Daoy (cell line): ENCODE data around the gene CAV1. TPM values are rescaled to one million over a fixed set of nuclear protein-coding genes. Genes with fewer than 3 reads are reported as not detected.
"Not testable (repeated sequence)": the region's sequence is repeated elsewhere in the genome, so short reads cannot be mapped to it uniquely, and the experiment has no call there.

Experiments
- DNase-seq: peaks from one replicate; pipeline ENCODE4 v3.0.0-alpha.2; 2015; ENCODE audit warnings: low read depth
- total RNA-seq: library from RNA; depleted of rRNA; stranded (reverse); fragments of >200 nt; shearing (Covaris generic); gene quantifications from 2 replicates; pipeline ENCODE4 v1.2.3, GENCODE V29; 2014

CAV1 gene
- total RNA-seq, 1 experiment from 2014 or later = 514 TPM

DNA sequence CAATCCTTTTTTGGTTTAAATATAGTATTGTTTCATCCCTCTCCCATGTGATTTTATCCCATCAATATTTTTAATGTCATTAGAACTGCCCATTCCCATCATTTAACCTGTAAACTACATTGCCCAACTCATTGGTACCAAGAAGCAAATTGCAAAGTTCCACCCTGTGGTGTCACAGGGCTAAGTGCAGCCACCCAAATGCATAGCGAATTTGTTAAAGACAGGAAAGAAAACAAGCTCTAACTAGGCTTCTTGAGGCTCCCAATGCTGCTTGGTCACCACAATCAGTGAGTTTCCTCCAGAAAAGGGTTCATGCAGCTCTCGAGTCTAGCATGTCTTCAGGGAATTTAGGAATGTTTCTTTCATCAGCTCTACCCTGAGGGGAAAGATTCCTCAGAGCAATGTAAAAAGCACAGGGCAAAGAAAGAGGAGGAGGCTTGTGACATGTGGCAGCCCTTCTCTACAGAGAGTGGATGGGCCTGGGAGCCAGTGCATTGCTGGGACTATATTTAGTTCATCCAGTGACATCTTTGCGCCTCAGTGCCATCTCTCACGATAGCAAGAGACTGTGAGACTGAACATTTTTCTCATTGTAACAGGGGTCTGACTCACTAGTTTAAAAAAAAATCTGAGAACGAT, 58.1 kb downstream of the CAV1 start:
- peak; percentile 71 for DNase-seq

- no peak for DNase-seq
Observed at GRCh38 chr7:116583653-116584052, 58.8 kb downstream of the CAV1 start.

DNA sequence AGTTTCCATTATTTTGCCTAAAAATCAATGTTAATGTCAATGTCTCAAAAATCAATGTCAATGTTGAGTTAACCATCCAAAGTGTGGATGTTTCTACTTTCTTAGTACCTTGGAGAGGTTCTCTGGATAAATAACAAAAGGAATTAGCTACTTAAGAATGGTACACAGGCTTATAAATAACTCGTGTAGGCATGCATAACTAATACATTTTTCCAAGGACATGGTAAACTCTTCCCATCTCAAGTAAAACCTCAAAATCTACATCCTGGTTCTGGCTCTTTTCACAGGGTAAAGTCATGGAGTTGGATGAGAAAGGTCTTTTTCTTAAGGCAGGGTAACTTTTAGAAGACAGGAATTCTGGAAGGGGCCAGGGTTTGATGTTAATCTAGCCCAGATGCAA, 59.9 kb downstream of the CAV1 start:
- DNase-seq = no peak

GRCh38 chr7:116585392-116585791, 60.6 kb downstream of the CAV1 start:
- DNase-seq = no peak

- no peak for DNase-seq
Observed at GRCh38 chr7:116585967-116586366, 61.1 kb downstream of the CAV1 start.

DNA sequence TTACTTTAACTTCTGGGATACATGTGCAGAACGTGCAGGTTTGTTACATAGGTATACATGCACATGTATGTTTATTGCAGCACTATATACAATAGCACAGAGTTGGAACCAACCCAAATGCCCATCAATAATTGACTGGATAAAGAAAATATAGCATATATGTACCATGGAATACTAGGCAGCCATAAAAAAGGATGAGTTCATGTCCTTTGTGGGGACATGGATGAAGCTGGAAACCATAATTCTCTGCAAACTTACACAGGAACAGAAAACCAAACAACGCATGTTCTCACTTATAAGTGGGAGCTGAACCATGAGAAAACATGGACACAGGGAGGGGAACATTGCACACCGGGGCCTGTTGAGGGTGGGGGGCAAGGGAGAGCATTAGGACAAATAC, 62.4 kb downstream of the CAV1 start:
- DNase-seq = not testable (repeated sequence)

DNA sequence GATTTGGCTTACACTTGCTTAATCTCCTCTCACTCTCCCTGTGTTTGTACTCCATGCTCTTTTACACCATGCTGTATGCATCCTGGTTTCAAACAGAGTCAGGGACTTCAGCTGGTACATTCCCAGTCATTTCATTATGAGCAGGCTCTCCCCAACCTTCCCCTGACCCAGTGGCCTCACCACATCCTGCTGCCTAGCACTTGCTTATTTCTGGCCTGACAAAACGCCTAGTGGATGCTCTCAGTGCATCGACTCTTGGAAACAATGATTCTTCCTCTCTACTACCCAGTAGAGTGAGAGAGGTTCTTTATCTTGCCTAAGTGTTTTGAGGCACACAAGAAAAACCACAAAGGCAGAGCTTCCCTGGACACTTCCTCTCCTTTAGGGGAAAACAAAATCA, 63.4 kb downstream of the CAV1 start:
- peak; percentile 93 for DNase-seq

DNA sequence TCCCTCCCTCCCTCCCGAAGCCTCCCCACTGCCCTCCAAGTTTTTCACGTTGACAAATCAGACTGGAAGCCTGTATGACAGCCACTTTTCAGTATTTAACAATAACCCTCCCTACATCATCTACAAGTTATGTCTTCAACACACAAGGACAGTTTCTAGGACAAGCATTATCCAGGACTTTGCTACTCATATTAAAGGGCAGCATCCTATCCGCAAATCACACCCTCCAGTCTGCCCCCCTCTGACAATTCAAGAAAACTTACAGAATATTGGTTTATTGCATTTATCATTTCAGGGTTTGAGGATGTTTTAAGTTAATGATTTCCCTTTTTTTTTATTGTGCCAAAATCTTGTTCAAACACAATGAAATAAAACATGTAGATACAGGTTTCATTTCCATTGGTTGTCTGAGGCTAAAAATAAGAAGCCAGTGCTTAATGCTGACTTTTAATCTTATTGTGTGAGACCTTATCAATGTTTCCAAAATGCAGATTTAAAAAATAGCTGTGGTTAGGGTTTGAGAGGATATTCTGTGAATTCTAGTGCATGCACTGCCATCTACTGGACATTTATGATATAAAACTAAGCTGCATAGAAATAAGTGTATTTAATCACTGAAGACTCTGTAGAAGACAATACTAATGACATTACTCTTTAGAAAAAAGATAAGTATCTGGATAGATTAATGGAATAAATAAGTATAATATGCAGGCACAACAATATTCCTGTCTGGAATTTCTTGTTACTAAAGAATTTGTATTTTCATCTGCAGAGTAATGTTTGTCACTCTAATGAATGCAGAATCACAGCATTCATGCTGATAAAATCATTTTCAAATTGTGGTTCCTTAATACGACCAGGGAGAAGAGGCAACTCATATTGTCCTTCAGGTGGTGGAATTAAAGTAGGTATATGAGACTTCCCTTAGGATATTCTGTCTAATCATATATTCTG, 64.1 kb downstream of the CAV1 start:
- DNase-seq = peak; percentile 71

- no peak for DNase-seq
Observed at GRCh38 chr7:116591202-116592040, 66.6 kb downstream of the CAV1 start.

DNA sequence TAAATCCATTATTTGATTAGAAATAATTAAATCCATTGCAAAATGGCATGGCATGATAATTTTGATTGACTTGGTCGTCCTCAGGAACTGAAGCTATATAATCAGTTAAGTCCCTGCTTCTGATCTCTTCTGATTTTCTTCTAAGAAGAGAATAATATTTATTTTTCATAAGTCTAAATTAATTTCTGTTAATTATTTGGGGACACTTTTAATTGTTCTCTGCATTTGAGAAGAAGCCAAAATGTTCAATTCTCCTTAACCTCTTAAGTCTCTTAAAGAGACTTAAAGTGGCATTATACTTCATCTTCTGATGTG, 67.2 kb downstream of the CAV1 start:
- DNase-seq = no peak

GRCh38 chr7:116592445-116592844, 67.6 kb downstream of the CAV1 start:
- peak; percentile 71 for DNase-seq

DNA sequence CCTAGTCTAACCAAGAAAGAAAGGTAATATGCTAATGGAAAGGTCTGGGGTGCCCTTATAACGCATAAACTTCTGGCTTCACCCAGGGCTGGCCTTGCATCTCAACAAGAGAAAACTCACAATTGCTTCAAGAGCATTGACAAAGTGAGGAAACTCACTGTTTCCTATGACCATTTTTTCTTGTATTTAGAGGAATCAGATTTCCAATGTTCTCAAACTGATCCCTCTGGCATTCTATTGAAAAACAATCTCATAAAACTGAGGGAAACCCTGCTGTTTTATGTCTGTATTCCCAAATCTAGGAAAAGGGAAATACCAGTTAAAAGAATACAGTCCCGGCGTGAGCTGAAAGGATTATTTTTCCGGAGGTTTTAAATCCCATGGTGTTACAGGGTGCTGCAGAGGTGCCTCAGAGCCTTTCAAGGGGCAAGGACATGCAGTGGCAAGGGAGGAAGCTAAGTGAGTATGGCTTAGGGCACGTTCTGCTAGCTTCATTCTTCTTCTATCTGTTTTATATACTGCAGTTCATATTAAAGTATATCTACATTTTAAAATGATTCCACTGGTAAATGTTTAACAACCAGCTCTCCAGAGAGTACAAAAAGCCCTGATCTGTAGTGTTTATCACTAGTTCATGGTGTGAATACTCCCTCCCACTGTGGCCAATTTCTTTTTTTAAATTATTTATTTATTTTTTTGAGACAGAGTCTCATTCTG, 68.7 kb downstream of the CAV1 start:
- DNase-seq = no peak

DNA sequence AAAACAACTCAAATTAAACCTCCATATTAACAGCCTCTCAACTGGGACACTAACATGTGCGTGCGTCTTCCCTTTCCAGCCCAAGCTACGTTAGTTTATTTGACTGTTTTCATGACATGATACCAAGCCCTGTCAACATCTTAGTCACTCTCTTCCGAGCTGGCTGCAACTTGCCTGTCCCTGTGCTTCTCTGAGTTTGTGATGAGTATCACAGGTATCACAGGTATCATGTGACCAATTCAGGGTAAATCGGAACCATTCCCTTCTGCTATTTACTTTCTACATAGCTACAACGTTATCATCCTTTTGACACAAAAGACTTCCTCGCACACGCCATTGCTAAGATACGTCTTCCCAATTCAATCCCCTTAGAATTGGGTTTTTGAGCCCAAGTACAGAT, 70.2 kb downstream of the CAV1 start:
- no peak for DNase-seq

GRCh38 chr7:116597384-116597783, 72.5 kb downstream of the CAV1 start:
- DNase-seq = no peak

GRCh38 chr7:116598278-116598677, 73.4 kb downstream of the CAV1 start:
- peak; percentile 69 for DNase-seq

DNA sequence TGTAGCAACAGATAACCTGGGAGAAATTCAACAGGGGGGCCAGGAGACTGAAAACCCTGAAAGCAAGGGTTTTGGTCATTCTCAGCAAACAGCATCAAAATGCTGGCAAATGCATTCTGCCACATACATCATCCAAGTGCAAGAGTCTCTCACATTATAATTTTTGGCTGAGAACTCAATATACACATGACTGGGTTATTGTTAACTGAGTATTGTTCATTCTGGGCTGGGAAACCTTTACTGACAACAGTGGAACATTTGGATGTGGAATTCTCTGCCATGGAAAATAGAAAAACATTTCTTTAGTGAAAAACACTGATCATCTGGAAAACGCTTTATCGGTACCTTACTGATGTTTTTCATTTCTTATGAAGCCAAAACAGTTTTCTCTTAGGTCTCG, 74.0 kb downstream of the CAV1 start:
- no peak for DNase-seq

- DNase-seq = no peak
Observed at GRCh38 chr7:116601426-116601825, 76.6 kb downstream of the CAV1 start.

DNA sequence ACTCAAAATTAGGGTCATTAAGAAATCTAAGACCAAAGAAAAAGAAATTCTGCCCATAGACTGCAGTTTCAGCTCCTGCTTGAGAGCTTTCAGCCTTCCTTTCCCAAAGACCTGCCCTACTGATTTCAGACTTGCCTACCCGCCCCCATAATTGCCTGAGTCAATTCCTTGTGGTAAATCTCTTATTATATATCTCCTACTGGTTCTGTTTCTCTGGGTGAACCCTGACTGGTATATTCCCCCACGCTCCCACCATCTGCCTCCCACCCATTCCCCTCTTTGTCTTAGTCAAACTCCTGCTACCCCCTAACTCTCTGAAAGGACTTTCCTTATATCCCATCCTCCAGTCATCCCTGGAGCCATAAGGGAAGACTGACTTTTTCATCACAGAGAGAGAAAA, 82.5 kb downstream of the CAV1 start:
- no peak for DNase-seq

DNA sequence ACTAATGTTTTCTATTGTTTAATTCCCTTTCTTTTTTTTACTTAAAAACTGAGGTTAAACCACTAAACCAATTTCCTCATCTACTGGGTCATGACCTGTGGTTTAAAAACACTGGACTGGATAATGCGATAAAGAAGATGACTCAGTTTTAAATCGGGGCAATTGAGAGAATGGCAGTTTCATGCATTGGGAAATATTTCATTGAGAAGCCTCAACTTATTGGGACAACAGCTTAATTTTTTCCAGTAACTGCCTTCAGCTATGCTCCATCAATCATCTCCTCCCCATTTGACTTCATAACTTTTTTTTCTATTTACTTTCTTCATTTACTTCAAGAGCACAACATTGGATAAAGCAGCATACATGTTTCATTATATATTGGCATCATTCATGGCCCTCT, 85.4 kb downstream of the CAV1 start:
- peak; percentile 19 for DNase-seq

- no peak for DNase-seq
Observed at GRCh38 chr7:116610721-116611120, 85.9 kb downstream of the CAV1 start.
